DMS114 treated with DMSO at 0.1 percent for 48 hours (cell line): Measurements from ENCODE around the gene BIN1.

Experiments
- DNase-seq: peaks from one replicate; lab custom pipeline; 2025; ENCODE audit not compliant: unreplicated experiment; lab: John Stamatoyannopoulos, UW

BIN1 gene

GRCh38 chr2:127078666-127079270 is 28.2 kb downstream of the BIN1 start:
- no peak for DNase-seq

DNA sequence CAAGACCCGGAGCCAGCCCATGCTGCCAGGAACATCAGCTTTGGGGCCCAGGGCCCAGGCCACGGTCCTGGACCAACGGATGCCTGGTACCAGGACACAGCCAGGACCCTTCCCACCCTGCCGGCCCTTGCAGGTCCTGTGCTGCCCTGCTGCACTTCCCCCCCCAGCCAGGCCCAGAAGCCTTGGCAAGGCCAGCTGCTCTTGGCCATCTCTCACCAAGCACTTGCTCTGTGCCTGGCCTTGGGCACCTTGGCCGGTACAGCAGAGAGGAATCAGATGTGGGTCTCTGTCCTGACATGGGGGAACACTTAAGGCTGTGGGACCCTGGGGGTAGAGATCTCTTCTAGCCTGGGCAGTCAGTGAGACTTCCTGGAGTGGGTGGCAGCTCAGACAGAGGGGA is 28.9 kb downstream of the BIN1 start:
- DNase-seq: no peak

- no peak for DNase-seq
Observed at GRCh38 chr2:127076924-127077323, 30.0 kb downstream of the BIN1 start.

DNA sequence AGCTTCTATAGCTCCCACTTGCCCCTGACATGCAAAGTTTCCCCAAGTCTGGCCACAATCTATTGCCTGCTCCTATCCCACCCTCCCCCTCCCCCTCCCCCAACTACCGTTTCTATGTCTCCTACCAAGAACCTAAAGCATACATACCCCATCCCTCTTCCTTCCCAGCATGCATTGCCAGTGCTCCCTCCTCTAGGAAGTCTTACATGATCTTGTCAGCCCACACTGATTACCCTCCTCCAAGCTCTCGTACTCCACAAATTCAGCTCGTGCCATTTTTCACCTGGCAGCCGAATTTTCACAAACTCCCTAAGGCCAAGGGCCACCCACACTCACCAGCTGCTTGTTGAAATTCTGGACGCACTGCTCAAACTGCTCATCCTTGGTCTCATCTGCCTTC is 30.7 kb downstream of the BIN1 start:
- no peak for DNase-seq

DNA sequence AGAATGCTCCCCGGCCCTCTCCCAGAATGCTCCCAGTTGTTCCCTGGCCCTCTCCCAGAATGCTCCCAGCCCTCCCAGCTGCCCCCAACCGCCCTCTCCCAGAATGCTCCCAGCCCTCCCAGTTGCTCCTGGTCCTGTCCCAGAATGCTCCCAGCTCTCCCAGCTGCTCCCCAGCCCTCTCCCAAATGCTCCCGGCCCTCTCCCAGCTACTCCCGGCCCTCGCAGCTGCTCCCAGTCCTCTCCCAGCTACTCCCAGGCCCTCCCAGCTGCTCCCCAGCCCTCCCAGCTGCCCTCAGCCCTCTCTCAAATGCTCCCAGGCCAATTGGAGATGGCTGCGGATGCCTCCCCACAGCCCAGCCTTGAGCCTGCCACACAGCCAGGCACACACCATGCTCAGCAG is 31.1 kb downstream of the BIN1 start:
- no peak for DNase-seq

DNA sequence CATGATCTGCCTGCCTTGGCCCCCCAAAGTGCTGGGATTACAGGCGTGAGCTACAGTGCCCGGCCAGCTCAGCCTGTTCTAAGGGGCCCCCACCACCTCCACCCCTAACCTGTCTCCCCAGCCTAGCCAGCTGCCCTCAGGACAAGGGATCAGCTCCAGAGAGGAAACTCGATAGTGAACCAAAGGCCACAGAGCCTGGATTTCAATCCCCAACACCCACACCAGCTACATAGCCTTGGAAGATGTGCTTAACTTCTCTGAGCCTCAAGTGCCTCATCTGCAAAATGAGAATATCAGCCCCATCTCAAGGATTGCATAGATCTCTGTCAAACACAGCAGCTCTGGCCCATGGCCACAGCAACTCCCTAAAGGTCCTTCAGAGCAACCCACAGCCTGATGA is 32.0 kb downstream of the BIN1 start:
- DNase-seq: no peak

DNA sequence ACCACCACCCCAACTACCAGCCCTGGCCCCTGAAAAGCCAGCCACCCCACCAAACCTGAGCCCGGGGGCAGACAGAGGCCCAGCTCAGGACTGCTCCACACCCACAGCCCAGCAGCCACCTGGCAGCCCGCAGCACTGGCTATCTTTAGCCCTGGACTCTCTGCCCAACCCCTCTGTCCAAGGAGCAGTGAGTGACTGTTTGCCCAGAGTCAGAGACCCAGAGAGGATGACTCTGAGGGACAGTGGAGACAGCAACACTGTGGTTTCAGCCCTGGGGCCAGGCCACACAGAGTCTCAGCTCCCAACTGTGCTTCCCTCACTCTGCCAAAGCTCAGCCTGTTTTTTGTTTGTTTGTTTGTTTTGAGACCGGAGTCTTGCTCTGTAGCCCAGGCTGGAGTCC is 32.6 kb downstream of the BIN1 start:
- DNase-seq: no peak

DNA sequence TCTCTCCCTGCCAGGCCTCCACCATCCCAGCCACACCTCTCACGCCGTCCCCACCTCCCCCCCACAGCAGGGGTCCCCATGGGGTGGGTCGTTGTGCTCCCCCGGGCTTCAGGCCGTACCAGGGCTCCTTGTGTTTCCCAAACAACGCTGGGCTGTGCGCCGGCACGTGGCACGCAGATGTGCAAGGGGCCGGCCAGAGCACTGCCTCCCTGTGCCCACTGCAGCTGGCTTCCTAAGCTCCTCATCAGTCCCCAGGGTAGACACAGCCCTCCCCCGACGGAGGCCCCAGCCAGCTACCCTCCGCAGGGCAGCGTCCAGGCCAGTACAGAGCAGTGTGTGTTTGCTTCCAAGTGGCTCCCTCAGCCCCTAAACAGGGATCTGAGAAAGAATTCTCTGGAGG is 34.0 kb downstream of the BIN1 start:
- no peak for DNase-seq

- DNase-seq: no peak
Observed at GRCh38 chr2:127072396-127072795, 34.6 kb downstream of the BIN1 start.

DNA sequence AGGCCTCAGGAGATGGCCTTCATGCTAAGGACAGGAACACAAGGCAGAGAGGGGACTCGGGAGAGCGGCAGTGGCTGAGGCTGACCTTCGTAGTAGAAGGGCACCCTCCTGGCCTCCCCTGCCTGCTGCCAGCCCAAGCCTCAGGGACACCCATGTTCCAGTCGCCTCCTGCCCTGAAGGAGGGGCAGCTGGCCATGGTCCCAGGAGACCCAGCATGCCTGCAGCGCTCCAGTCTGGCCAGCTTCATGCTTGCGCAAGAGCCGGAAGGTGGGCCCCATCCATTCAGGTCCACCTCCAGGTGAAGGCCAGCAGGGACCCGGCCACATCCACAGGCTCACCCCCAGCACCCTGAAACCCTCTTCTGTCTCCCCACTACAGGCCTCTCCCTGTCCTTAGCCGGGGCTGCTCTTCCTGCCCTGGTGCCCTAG is 35.0 kb downstream of the BIN1 start:
- DNase-seq: no peak

DNA sequence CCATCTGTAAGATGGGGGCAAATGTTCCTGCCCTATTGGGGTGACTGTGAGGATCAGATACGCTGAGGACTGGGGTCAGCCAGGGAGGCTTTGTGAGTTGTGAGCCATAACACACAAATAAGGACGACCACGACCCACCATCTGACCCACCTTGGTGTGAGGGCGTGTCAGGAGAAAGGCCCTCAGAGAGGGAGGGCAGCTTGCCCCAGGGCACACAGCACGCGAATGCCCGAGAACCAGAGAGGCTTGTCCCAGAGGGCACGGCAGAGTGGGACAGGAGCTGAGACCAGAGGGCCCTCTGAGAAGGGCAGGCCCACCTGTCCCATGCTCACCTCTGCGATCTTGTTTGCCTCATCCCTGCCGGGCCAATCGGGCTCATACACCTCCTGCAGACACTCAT is 36.7 kb downstream of the BIN1 start:
- no peak for DNase-seq

DNA sequence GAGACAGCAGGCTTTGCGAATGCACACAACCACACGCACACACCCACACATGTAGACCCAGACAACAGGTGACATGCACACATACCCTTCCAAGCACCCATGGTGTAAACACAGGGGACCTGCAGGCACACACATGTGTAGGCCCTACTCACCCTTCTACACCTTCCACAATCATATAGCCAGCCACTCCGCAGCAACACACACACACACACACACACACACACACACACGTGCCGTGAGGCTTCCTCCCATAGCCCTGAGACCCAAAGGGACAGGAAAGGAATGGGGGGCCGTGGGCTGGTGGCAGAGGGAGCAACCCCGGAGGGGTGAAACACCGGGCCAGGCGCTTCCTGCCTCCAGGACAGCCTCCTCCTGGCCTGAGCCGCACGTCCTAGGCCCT is 37.4 kb downstream of the BIN1 start:
- no peak for DNase-seq

DNA sequence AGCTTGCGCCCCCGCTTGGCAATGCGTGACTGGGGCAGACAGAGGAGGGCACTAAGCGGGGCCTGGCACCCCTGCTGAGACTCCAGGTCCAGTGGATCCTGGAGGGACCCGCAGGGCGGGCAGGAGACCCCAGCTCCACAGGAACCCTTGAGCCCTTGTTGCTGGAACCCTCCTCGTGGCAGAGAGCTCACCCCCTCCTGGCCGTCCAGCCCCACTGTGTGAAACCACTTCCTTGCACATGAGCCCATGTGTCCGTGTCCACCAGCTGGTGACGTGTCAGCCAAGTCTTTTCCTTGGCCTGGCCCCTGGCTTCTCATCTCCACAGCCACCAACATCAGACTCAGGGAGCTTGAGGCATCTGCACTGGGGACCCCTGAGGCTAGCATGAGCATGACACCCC is 38.0 kb downstream of the BIN1 start:
- DNase-seq: no peak

DNA sequence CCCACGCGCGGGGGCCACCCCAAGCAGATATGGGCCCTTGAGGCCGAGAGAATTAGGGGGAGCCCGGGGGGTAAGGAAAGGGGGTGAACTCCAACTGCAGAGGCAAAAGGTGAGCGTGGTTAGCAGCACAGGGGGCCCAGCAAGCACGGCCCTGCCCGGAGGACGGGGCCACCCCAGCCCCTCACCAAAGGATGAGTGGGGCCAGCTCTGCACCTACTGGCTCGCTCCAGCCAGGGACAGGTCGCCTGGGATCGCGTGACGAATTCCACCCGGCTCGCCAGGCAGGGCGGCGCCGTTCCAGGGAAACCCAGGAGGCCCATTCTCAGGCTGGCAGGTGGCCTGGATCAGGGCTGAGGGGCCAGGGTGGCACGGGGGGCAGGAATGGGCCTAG is 38.6 kb downstream of the BIN1 start:
- DNase-seq: no peak

DNA sequence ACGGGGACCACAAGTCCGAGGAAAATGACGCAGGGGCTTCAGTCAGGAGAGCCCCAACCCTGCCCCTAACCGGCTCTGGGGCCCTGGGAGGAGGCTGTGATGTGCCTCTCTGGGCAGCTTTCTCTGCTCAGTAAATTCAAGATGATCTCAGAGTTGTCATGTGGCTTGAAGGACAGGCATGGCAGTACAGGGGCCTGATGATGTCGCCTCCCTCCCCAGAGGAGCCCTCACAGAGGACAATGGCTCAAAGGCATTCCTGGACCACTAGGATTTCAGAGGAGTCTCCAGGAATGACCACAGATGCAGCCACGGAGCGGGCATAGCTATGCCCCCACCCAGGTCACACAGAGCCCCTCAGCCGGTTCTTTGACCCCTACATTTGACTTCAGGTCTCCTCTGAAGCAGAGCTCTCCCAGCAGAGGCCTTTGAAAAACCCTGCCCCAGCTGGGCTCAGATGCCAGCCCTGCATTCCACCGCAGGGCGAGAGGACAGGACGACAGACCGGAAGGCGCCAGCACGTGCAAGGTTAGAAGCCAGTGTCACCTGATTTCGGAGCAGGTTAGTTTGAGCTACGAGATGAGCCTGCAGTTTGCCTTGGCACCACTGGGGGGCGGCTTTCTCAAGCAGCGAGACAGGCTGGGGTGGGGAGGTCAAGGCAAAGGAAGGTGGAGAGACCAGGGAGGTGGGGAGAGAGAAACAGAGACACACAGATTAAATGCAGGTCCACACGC is 39.2 kb downstream of the BIN1 start:
- DNase-seq: peak; percentile 10

- DNase-seq: no peak
Observed at GRCh38 chr2:127066942-127067341, 40.0 kb downstream of the BIN1 start.

- no peak for DNase-seq
Observed at GRCh38 chr2:127065940-127066318, 41.0 kb downstream of the BIN1 start.

- DNase-seq: no peak
Observed at GRCh38 chr2:127065299-127065939, 41.5 kb downstream of the BIN1 start.

- no peak for DNase-seq
Observed at GRCh38 chr2:127064642-127065250, 42.2 kb downstream of the BIN1 start.

DNA sequence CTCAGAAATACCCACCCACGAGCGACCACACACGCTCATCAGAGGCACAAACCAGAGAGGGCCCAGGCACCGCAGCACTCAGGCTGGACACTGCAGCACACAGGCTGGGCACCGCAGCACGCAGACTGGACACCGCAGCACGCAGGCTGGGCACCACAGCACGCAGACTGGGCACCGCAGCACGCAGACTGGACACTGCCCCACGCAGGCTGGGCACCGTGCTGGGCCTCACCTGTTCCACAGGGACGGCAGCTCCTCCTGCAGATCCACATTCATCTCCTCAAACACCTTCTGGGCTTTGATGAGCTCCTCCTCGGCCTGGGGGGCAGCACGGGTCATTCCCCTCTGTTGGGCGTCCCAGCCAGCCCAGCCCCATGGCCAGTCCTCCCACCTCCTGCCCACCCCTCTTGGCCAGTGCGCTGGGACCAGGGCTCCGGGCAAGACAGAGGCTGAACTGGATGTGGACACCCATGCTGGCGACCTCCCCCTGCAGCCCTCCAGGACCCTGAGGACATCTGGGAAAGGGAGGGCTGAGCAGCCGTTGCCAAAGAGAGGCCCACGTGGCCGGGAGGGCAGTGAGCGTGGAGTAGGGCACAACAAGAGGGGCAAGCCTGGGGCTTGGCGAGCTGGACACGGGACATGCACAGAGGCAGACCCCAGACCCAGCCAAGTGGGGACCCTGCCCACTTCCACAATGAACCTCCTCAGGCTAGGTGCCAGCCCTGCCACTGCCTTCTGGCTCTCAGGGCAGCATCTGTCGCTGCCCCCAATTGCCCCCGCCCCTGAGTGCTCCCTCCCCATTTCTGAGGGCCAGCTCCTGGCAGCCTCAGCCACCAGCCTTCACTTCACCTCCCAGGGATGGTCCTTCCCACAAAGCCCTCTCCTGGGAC is 43.0 kb downstream of the BIN1 start:
- no peak for DNase-seq
